GM12878 (cell line): ENCODE data around the gene TCF23. TPM values are rescaled to one million over a fixed set of nuclear protein-coding genes. Genes with fewer than 3 reads are reported as not detected.

Source experiments
- ATAC-seq: fragments of 200-7000 bp; cut with Tn5 transposase; 3 replicates; pipeline ENCODE4 v1.9.1; 2020; ENCODE audit warnings: mild to moderate bottlenecking, moderate library complexity
- BruUV-seq: library from RNA; stranded (reverse); fragments of 400-500 nt; replicated peaks from 2 replicates; lab custom pipeline; 2021; lab: Mats Ljungman, UMichigan
- CTCF ChIA-PET: fragments of 300-600 bp; sonication (Branson Sonifier 250); formaldehyde crosslinking; extraction: SDS; loops from one replicate; lab custom pipeline; 2021; ENCODE audit warnings: inconsistent platforms; lab: Yijun Ruan, JAX
- POLR2A ChIA-PET: fragments of 350-600 bp; formaldehyde crosslinking; extraction: SDS; loops from one replicate; lab custom pipeline; 2021; ENCODE audit warnings: inconsistent platforms; lab: Charles Lee
- RAD21 ChIA-PET: fragments of 300-600 bp; sonication (Branson Sonifier 250); formaldehyde crosslinking; loops from one replicate; lab custom pipeline; 2023; ENCODE audit warnings: antibody characterized with exemption; ENCODE audit not compliant: unreplicated experiment; lab: Charles Lee
- SMC1A ChIA-PET: fragments of 300-600 bp; sonication (Branson Sonifier 250); formaldehyde crosslinking; loops from one replicate; lab custom pipeline; 2023; ENCODE audit not compliant: unreplicated experiment, uncharacterized antibody; lab: Charles Lee
- DNase-seq: peaks from one replicate; pipeline ENCODE4 v3.0.0-alpha.2; 2011; ENCODE audit warnings: low read depth, low spot score
- FAIRE-seq: peaks from 3 replicates; lab custom pipeline; 2011; peaks lifted over from hg19 to GRCh38; lab: Jason Lieb, UNC
- H2AFZ ChIP-seq: 2 replicates; pipeline ENCODE4 v1.6.0; 2011; ENCODE audit warnings: low read depth, low read length, control low read depth; ENCODE audit not compliant: control insufficient read depth
- H3K27ac ChIP-seq: 2 replicates; pipeline ENCODE4 v1.5.1; 2011; ENCODE audit warnings: control low read depth; ENCODE audit not compliant: control insufficient read depth, insufficient read depth
- H3K27me3 ChIP-seq, 2 experiments: replicated peaks in 1 of 2; 2 replicates each; pipeline versions ENCODE4 v1.6.0 to v1.6.1; 2011; ENCODE audit warnings: low read length in 1 of 2; ENCODE audit not compliant: control insufficient read depth in 2 of 2, insufficient read depth in 2 of 2
- H3K36me3 ChIP-seq, 2 experiments: 2 replicates each; pipeline ENCODE4 v1.5.1; 2011; ENCODE audit warnings: low read length in 1 of 2; ENCODE audit not compliant: control insufficient read depth in 2 of 2, insufficient read depth in 2 of 2
- H3K4me1 ChIP-seq: 2 replicates; pipeline ENCODE4 v1.6.1; 2011; ENCODE audit warnings: mild to moderate bottlenecking, low read length, moderate library complexity, mixed read lengths; ENCODE audit not compliant: control insufficient read depth, insufficient read depth
- H3K4me2 ChIP-seq: 2 replicates; pipeline ENCODE4 v1.6.0; 2011; ENCODE audit warnings: control low read depth; ENCODE audit not compliant: control insufficient read depth, insufficient read depth
- H3K4me3 ChIP-seq: fragments of 200-600 bp; sonication (generic); 2 replicates; pipeline ENCODE4 v1.5.1; 2016
- H3K79me2 ChIP-seq: 2 replicates; pipeline ENCODE4 v1.6.0; 2011; ENCODE audit warnings: low read length; ENCODE audit not compliant: control insufficient read depth, insufficient read depth
- H3K9ac ChIP-seq: 2 replicates; pipeline ENCODE4 v1.8.0; 2011; ENCODE audit warnings: low read length, control low read depth, mixed read lengths; ENCODE audit not compliant: control insufficient read depth, insufficient read depth
- H3K9me3 ChIP-seq: replicated peaks from 3 replicates; pipeline ENCODE4 v1.5.1; 2011; ENCODE audit warnings: mild to moderate bottlenecking, low read length; ENCODE audit not compliant: control insufficient read depth, insufficient read depth
- H4K20me1 ChIP-seq: 2 replicates; pipeline ENCODE4 v1.6.0; 2011; ENCODE audit not compliant: control insufficient read depth, insufficient read depth
- ATF3 ChIP-seq: IDR thresholded peaks from 2 replicates; pipeline ENCODE4 v1.6.1; 2011; ENCODE audit warnings: low read depth, mild to moderate bottlenecking, low read length, moderate library complexity, borderline replicate concordance; ENCODE audit errors: extremely low read depth
- BCL3 ChIP-seq: IDR thresholded peaks from 2 replicates; pipeline ENCODE4 v1.6.1; 2011; ENCODE audit warnings: borderline replicate concordance, low read depth, mild to moderate bottlenecking, moderate library complexity, low read length; ENCODE audit not compliant: insufficient read depth, poor library complexity, severe bottlenecking
- BMI1 ChIP-seq: fragments of 450-650 bp; IDR thresholded peaks from 2 replicates; pipeline ENCODE4 v1.6.1; 2016; ENCODE audit warnings: mild to moderate bottlenecking, moderate library complexity, borderline replicate concordance
- CHD2 ChIP-seq: IDR thresholded peaks from 2 replicates; pipeline ENCODE4 v1.6.1; 2011; ENCODE audit warnings: low read depth, low read length, improper control_type of control experiment, borderline replicate concordance
- JUND ChIP-seq: IDR thresholded peaks from 2 replicates; pipeline ENCODE4 v1.6.1; 2012; ENCODE audit warnings: low read depth, mild to moderate bottlenecking, low read length, improper control_type of control experiment, moderate library complexity
- NFIC ChIP-seq: IDR thresholded peaks from 2 replicates; pipeline ENCODE4 v1.6.1; 2012; ENCODE audit warnings: low read depth, mild to moderate bottlenecking, inconsistent platforms, low read length, moderate library complexity
- NKRF ChIP-seq: fragments of 450-650 bp; conservative IDR thresholded peaks from 2 replicates; pipeline ENCODE4 v1.6.1; 2017; ENCODE audit warnings: mild to moderate bottlenecking, moderate library complexity
- RB1 ChIP-seq: fragments of 450-650 bp; formaldehyde crosslinking; IDR thresholded peaks from 2 replicates; pipeline ENCODE4 v1.6.1; 2017; ENCODE audit warnings: mild to moderate bottlenecking, borderline replicate concordance
- RBBP5 ChIP-seq: fragments of 200-600 bp; sonication (generic); conservative IDR thresholded peaks from 2 replicates; pipeline ENCODE4 v1.6.1; 2016
- RFX5 ChIP-seq: IDR thresholded peaks from 2 replicates; pipeline ENCODE4 v1.6.1; 2011; ENCODE audit warnings: low read depth, low read length, improper control_type of control experiment
- SRF ChIP-seq, 2 experiments: IDR thresholded peaks; 2 replicates each; pipeline ENCODE4 v1.6.1; 2011; ENCODE audit warnings: low read depth in 2 of 2, low read length in 2 of 2, mild to moderate bottlenecking in 1 of 2, moderate library complexity in 1 of 2
- SUPT20H ChIP-seq: IDR thresholded peaks from 2 replicates; pipeline ENCODE4 v1.6.1; 2011; ENCODE audit warnings: low read depth, mild to moderate bottlenecking, low read length, moderate library complexity, borderline replicate concordance; ENCODE audit not compliant: control insufficient read depth
- YBX1 ChIP-seq: fragments of 450-650 bp; IDR thresholded peaks from 2 replicates; pipeline ENCODE4 v1.6.1; 2016; ENCODE audit warnings: antibody characterized with exemption
- WGBS: methylation state at CpG from one replicate; pipeline ENCODE4 v1.1.6; 2016; ENCODE audit warnings: low lambda C conversion rate; ENCODE audit not compliant: insufficient replicate concordance, insufficient coverage; ENCODE audit errors: missing lambda C conversion rate; 5-methylcytosine and 5-hydroxymethylcytosine counted together
- in situ Hi-C: fragments of 300-500 bp; cut with MboI; formaldehyde crosslinking; loops from 9 replicates; pipeline ENCODE4 v1.14.3; 2018; ENCODE audit warnings: mixed read lengths
- intact Hi-C: fragments of 100-400 bp; cut with micrococcal nuclease; formaldehyde crosslinking; loops from one replicate; pipeline ENCODE4 v1.14.2; 2022; ENCODE audit not compliant: unreplicated experiment
- polyA plus RNA-seq, 11 experiments: library from polyadenylated mRNA; depleted of rRNA in 4 of 11; unstranded in 6 of 11; stranded (reverse) in 5 of 11; fragments of >200 nt; fragmentation: Nextera tagmentation in 4 of 11; fragmentation: Illumina TruSeq in 1 of 11; extraction: Ambion mirVana in 4 of 11; extraction: Trizol in 1 of 11; gene quantifications; 1 replicate in 1 of 11; 2 replicates in 10 of 11; pipeline versions ENCODE4 v1.2.1 to v1.2.3, GENCODE V29; 2011 to 2016; ENCODE audit warnings: inconsistent platforms in 2 of 11, missing spikeins in 2 of 11, low read depth in 1 of 11
- total RNA-seq, 4 experiments: library from RNA; depleted of rRNA in 3 of 4; stranded (reverse); fragments of >200 nt in 3 of 4; fragmentation: Illumina TruSeq in 1 of 4; extraction: Trizol in 1 of 4; gene quantifications; 2 replicates each; pipeline versions ENCODE4 v1.2.1 to v1.2.3, GENCODE V29; 2013 to 2021

Gene TCF23
- total and polyA plus RNA-seq, 10 of the 15 experiments (the other 5 are each of a cell fraction or from before 2014, with no cell fraction given), result not detected

- no peak for TF ChIP-seq CHD2
- TF ChIP-seq, all 136 proteins: peak for 0
Observed at GRCh38 chr2:27204566-27204965, 55.8 kb downstream of the TCF23 start (continued).

- H3K79me2 ChIP-seq, result peaks cover 31% of the 10 kb centered on the region
- in situ Hi-C loops (no loop called here), intact Hi-C loops (no loop called here)
- H2AFZ ChIP-seq, result no peak overlapping the region
- no peak for FAIRE-seq
- ATAC-seq, result no peak
- no peaks in the 10 kb centered on the region for H3K9me3 ChIP-seq
- BruUV-seq, result no TSS peak
- H3K27ac ChIP-seq, result no peak overlapping the region
- peaks cover 5% of the 10 kb centered on the region for H3K4me1 ChIP-seq
- H3K9ac ChIP-seq, result no peak overlapping the region
- ChIA-PET CTCF (no interaction called here), RAD21 (interaction anchor here (0.5 kb wide), 1 partner anchor 23 kb away, joined by 4 read pairs; no protein-coding TSS in a partner anchor), SMC1A (interaction anchor here (0.6 kb wide), 1 partner anchor 1453 kb away, joined by 3 read pairs; no protein-coding TSS in a partner anchor), POLR2A (no interaction called here)
- no peaks in the 10 kb centered on the region for H3K27me3 ChIP-seq
- H3K4me2 ChIP-seq, result no peak overlapping the region; the same call in 1 of the 2 replicates
- no peak for DNase-seq
- no peak overlapping the region for H3K4me3 ChIP-seq
- no peaks in the 10 kb centered on the region for H4K20me1 ChIP-seq
- H3K36me3 ChIP-seq, result peaks cover 19 to 29% of the 10 kb centered on the region in 2 experiments
- WGBS, result 87% methylated on average over 8 of the region's 8 CpGs
- TF ChIP-seq NFIC, result no peak
- TF ChIP-seq YBX1, result no peak
- no peak for TF ChIP-seq ATF3
- TF ChIP-seq SRF (IDR thresholded peaks at IDR 0.05; ENCODE audit: low read depth in 2 of 2, low read length in 2 of 2), result no peak
- no peak for TF ChIP-seq RB1
- no peak for TF ChIP-seq RBBP5
- no peak for TF ChIP-seq NKRF
- no peak for TF ChIP-seq BCL3
- no peak for TF ChIP-seq BMI1
- TF ChIP-seq RFX5, result no peak
- TF ChIP-seq SUPT20H, result no peak
- no peak for TF ChIP-seq JUND
Observed at GRCh38 chr2:27205206-27205605, 56.4 kb downstream of the TCF23 start.
